GM13976 (cell line): Measurements from ENCODE around the gene IFI35.
A peak's percentile ranks its signal among the peaks of the same experiment; 100 is the strongest.
"Not testable (repeated sequence)": the region's sequence is repeated elsewhere in the genome, so short reads cannot be mapped to it uniquely, and the experiment has no call there.

Experiments used
- DNase-seq: peaks from one replicate; pipeline ENCODE4 v3.0.0; 2012; ENCODE audit warnings: low spot score
- CTCF ChIP-seq: IDR thresholded peaks from 2 replicates; pipeline ENCODE4 v1.5.1; 2012; ENCODE audit warnings: borderline replicate concordance, mild to moderate bottlenecking; ENCODE audit not compliant: insufficient read depth; ENCODE audit errors: extremely low read depth, missing control alignments, control extremely low read depth
- in situ Hi-C: fragments of 300-500 bp; cut with MboI; formaldehyde crosslinking; loops from one replicate; pipeline ENCODE4 v1.12.0; 2022; ENCODE audit warnings: low sequenced_read_pairs, mixed read lengths, inconsistent platforms; ENCODE audit not compliant: unreplicated experiment

The IFI35 gene

GRCh38 chr17:43006639-43007551, at the start of gene IFI35:
Gene IFI35, plus strand, starts transcription at chr17:43006784. Its CDS starts 164 bp downstream, at chr17:43006948.
- TF ChIP-seq CTCF: peak; percentile 55
- peak; percentile 89 for DNase-seq
- in situ Hi-C loops: no loop called here

GRCh38 chr17:42964161-42964932, 42.2 kb upstream of the IFI35 start, which contains the start of gene AARSD1:
Gene AARSD1, minus strand, starts transcription at chr17:42964454. Its CDS starts 14 bp downstream, at chr17:42964440.
- in situ Hi-C loops: no loop called here
- DNase-seq: peak; percentile 93
- TF ChIP-seq CTCF: no peak

- TF ChIP-seq CTCF: no peak
- no peak for DNase-seq
- in situ Hi-C loops: no loop called here
Measured at GRCh38 chr17:42967925-42968324, 38.7 kb upstream of the IFI35 start.

- no peak for DNase-seq
- in situ Hi-C loops: no loop called here
Measured at GRCh38 chr17:42969001-42969581, 37.5 kb upstream of the IFI35 start.

GRCh38 chr17:42971589-42971988, 35.0 kb upstream of the IFI35 start:
- DNase-seq: no peak
- TF ChIP-seq CTCF: no peak
- in situ Hi-C loops: no loop called here

More at GRCh38 chr17:42969001-42969581, 37.5 kb upstream of the IFI35 start:
- TF ChIP-seq CTCF: no peak

- DNase-seq, in situ Hi-C loops: not testable (repeated sequence)
Measured at GRCh38 chr17:42973323-42973722, 33.3 kb upstream of the IFI35 start.
